Bone marrow (tissue), 2 donors: ENCODE data around the gene S100A13.
A peak's percentile ranks its signal among the peaks of the same experiment; 100 is the strongest.
"Not testable (repeated sequence)": the region's sequence is repeated elsewhere in the genome, so short reads cannot be mapped to it uniquely, and the experiment has no call there.

Source experiments
- DNase-seq, 2 donors: peaks; one replicate each; lab custom pipeline; 2025; lab: John Stamatoyannopoulos, UW

S100A13 gene

GRCh38 chr1:153626904-153627714 lies at the start of gene S100A13:
S100A13 (minus strand) TSS chr1:153627505; CDS start chr1:153626472, 1,033 bp downstream.
- no peak for DNase-seq

- DNase-seq, result no peak
Observed at GRCh38 chr1:153673511-153673910, 46.2 kb upstream of the S100A13 start.

GRCh38 chr1:153671628-153672353 lies 44.5 kb upstream of the S100A13 start:
- peak in 1 of 2 donors; percentile 52 for DNase-seq

GRCh38 chr1:153670859-153671627 lies 43.7 kb upstream of the S100A13 start, which contains the start of gene ILF2:
ILF2 (minus strand) TSS chr1:153670993; CDS start chr1:153670922, 71 bp downstream.
- peak; percentile 96 to 99 for DNase-seq

- DNase-seq, result no peak
Observed at GRCh38 chr1:153670257-153670858, 43.1 kb upstream of the S100A13 start.

- DNase-seq, result no peak
Observed at GRCh38 chr1:153669606-153670005, 42.3 kb upstream of the S100A13 start.

GRCh38 chr1:153668672-153669071 lies 41.4 kb upstream of the S100A13 start:
- DNase-seq, result not testable (repeated sequence)

- no peak for DNase-seq
Observed at GRCh38 chr1:153667439-153667838, 40.1 kb upstream of the S100A13 start.

GRCh38 chr1:153663211-153663610 lies 35.9 kb upstream of the S100A13 start:
- DNase-seq, result no peak

GRCh38 chr1:153662269-153662668 lies 35.0 kb upstream of the S100A13 start:
- DNase-seq, result no peak

- DNase-seq, result no peak
Observed at GRCh38 chr1:153661111-153661708, 33.9 kb upstream of the S100A13 start.

- DNase-seq, result no peak
Observed at GRCh38 chr1:153659656-153660055, 32.4 kb upstream of the S100A13 start.

- DNase-seq, result no peak
Observed at GRCh38 chr1:153659175-153659534, 31.9 kb upstream of the S100A13 start.

- DNase-seq, result peak; percentile 82 to 83
Observed at GRCh38 chr1:153658400-153659174, 31.3 kb upstream of the S100A13 start, which contains the start of gene SNAPIN. SNAPIN (plus strand) TSS chr1:153658703; CDS start chr1:153658744, 41 bp downstream.

GRCh38 chr1:153655333-153655732 lies 28.0 kb upstream of the S100A13 start:
- no peak for DNase-seq

- DNase-seq, result peak in 1 of 2 donors; percentile 9
Observed at GRCh38 chr1:153652805-153653500, 25.6 kb upstream of the S100A13 start.

- DNase-seq, result no peak
Observed at GRCh38 chr1:153651771-153652170, 24.5 kb upstream of the S100A13 start.

GRCh38 chr1:153649863-153650235 lies 22.5 kb upstream of the S100A13 start:
- DNase-seq, result no peak

- no peak for DNase-seq
Observed at GRCh38 chr1:153649137-153649862, 22.0 kb upstream of the S100A13 start.
